DMS 273 (cell line): Measurements from ENCODE around the gene POLR1G.
A peak's percentile ranks its signal among the peaks of the same experiment; 100 is the strongest.

ENCODE experiments used
- DNase-seq: peaks from one replicate; lab custom pipeline; 2025; ENCODE audit not compliant: unreplicated experiment; lab: John Stamatoyannopoulos, UW

The POLR1G gene

DNA sequence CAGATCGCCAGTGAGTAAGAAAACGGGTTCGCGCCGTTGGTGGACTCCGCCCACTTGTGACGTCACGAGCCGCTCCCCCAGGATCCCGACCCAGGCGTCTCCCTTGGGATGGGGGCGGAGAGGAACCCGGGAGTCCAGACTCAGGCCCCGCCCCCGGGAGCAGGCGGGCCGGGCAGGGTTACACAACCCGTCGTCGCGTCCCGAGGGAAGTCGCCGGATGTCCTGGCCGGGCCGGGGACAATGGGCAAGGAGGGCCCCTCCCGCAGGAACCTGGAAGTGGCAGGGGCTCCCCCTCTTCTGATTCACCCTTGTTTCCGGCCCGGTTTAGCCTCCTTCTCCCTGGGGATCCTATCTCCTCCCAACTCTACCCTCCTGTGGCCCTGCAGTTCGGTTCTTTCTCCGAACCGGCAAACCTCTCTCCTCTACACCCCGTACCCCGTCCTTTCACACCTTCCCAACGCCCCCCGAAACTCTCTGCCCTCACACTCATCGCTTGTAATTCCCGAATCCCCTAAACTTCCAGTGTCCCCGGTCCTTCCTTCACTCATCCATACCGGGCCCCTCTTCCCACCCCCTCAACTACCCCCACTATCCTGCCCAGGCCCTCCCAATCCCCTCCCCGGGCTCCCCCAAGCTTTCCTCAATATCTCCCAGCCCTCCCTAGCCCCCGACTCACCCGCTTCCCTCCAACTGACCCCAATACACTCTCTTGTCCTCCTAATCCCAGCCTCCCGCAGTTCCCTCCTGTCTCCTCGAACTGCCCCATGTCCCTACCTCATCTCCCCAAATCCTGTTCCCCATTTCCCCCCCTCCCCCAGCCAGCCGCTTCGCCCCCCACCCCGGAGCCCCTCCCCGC, 37.2 kb downstream of the POLR1G start:
- peak; percentile 92 for DNase-seq

DNA sequence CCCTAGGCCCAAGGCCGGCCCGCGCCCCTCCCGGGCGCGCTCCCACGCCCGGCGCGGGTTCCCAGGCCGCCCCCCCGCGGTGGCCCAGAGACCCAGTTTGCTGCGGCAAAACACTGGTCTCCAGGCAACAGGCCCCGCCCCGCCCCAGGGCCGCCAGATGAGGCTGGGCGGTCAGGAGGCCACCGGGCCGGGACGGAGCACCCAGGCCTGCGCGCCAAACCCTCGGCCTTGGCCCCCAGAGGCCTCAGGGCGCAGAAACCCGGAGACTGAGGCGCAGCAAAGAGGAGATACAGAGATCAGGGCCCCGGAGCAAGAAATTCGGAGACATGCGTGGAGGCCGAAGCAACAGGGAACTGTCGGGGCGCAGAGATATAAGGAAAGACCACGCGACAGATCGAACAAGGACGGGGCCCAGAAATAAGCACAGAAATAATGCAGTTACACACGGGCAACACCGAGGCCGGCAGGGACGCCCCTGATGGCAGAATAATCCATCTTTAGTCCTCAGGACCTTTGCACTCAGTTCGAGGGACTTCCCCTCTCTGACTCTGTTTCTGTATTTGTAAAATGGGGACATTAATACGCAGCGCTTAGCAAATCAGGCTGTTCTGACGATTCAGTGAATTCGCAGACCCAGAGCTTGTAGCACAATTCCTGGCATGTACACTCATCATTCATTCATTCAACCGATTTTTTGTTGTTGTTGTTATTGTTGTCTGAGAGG, 38.0 kb downstream of the POLR1G start:
- DNase-seq, result peak; percentile 88

- DNase-seq, result no peak
Observed at GRCh38 chr19:45445139-45445538, 38.7 kb downstream of the POLR1G start.

DNA sequence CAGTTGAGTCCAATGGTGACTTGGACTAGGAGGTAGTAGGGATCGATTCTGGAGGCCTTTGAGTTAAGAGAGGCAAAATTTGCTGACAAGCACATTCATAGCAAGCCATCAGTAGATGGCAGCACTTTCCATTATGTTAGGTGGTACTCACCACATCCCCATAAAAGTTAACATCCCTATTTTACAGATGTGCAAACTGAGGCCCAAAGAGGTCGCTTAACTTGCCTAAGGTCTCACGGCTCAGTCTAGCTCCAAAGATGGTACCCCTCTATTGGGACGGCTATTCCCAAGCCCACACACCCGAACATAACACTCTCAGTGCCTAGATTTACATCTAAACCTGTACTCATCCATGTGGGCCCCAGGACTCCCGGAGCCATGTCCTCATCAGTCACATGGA, 39.9 kb downstream of the POLR1G start:
- DNase-seq, result peak; percentile 64

GRCh38 chr19:45446944-45447343, 40.5 kb downstream of the POLR1G start:
- DNase-seq, result peak; percentile 87

DNA sequence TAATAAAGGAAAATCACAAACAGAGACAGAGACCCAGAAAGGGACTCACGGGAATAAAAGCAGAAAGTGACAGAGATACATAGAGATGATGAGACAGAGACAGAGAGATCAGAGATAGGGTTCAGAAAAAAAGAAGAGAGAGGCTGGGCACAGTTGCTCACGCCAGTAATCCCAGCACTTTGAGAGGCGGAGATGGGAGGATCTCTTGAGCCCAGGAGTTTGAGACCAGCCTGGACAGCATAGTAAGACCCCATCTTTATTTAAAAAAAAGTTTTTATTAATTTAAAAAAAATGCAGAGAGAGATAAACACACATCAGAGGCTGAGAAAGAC, 41.9 kb downstream of the POLR1G start:
- no peak for DNase-seq

GRCh38 chr19:45448887-45449299, 42.4 kb downstream of the POLR1G start:
- DNase-seq, result peak; percentile 24

- no peak for DNase-seq
Observed at GRCh38 chr19:45450012-45450333, 43.5 kb downstream of the POLR1G start.

DNA sequence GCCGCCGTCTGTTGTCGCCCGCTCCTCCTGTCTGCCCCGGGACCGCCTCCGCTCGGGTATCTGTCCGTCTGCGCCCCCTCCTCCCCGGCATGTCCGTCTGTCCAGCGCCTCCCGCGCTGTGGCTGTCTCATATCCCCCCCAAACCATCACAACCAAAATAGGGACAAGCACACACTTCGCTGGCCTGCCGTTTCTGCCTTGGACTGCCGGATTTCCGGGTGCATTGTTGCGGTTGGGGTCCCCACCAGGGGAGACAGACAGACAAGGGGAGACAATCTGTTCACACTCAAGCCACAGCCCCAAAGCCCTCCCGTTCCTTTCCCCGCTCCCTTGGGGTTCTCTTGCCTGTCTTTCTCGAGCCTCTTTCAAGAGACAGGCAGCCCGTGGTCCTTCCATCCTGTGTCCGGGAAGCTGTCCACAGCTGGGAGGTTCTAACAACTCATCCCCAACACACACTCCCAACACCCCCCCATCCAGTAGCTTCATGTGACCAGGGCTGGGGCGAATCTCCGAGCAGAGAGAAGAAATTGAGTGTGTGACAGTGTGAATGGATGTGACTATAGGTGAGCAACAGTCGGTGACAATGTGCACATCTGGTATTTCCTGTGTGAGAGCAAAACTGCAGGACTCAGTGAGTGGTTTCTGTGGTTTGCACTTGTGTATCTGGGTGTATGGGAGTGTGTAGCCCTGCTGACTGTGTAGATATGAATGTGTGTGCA, 44.8 kb downstream of the POLR1G start:
- DNase-seq, result peak; percentile 38

- DNase-seq, result no peak
Observed at GRCh38 chr19:45451850-45452387, 45.5 kb downstream of the POLR1G start.

GRCh38 chr19:45455707-45456499, 49.5 kb downstream of the POLR1G start:
- peak; percentile 95 for DNase-seq

- DNase-seq, result no peak
Observed at GRCh38 chr19:45456500-45456815, 50.0 kb downstream of the POLR1G start.

- DNase-seq, result no peak
Observed at GRCh38 chr19:45457776-45458175, 51.3 kb downstream of the POLR1G start.
